8988T (cell line): ENCODE results near the gene KAT2A.
"Not testable (repeated sequence)": the region's sequence is repeated elsewhere in the genome, so short reads cannot be mapped to it uniquely, and the experiment has no call there.

Experiments used
- DNase-seq: peaks from one replicate; pipeline ENCODE4 v3.0.0; 2011

Gene KAT2A

DNA sequence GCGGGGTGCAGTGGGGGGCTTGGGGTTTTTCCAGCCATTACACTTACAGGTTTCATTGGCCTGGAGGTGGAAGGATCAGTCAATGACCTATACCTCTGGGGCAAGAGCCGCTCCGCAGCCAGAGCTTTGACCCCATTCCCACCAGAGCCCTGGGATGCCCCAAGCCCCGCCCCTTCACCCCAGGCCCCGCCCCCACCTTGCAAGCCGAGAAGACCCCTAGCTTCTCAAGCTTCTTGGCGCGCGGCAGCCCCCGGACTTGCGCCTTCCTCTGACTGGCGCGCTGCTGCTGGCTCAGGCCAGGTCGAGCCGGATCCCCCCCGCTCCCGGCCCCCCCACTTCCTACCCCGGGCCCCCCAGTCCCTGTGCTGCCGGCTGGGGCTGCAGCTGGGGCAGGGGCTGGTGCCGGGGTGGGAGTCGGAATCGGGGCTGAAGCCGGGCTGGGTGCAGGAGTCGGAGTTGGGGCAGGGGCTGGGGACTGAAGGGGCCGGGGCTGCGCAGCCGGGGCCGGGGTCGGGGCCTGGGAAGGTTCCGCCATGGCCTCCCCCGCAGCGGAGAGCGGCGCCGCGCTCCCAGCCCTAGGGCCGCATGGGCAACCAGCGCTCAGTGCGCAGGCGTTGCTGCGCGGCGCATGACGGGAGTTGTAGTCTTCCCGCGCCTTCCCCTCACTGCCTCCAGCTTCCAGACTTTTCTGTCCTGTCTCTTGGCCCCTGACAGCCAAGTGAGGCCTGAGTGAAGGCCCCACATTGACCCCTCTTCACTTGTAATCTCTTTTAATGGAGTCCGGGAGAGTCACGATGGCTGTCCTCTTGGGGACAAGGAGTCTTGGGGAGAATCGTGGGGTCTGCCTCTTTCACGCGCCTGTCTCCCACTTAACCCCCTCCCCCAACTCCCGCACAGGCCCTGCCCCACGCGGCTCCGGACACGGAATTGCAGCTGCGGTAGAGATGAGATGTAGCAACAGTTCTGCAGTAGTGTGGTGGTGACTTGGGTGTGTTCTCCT, at the start of gene KAT2A:
KAT2A (minus strand) TSS at position 598 of the 1,000 bp plus-strand sequence; CDS start at position 535, 63 bp downstream.
- peak; percentile 95 for DNase-seq

DNA sequence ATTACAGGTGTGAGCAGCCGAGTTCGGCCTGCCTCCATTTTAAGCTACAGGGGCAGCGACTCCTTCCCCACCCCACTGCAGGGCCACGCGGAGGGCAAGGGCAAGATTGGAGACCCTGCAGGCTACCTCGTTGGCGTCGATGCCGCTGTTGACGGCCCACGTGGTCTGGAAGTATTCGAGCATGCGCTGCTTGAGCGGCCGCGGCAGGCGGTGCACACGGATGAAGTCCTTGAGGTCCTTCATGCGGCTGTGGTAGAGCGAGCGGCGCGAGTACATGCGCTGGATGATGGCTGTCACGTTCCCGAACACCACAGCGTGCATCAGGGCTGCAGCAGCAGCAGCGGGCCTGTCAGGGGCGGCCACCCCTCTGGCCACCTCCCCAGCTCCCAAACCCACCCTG, 48.2 kb upstream of the KAT2A start:
- DNase-seq, result no peak

DNA sequence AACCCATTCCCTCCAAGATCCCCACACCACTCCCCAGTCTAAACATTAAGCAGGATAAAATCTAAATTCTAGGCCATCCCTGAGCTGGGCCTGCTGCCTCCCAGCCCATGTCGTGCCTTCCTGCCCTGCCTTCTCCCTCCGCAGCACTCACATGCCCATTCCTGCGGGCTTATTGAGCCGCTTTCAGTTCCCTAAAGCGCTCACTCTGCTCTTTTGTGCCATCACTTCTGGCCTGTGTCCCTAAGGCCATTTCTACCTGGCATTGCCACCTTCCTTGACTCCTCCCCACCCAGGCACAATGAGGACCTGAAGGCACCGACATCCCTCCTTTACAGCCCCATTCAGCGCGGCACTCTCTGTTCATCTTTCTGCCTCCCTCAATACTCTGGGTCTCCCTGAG, 46.6 kb upstream of the KAT2A start:
- DNase-seq, result no peak

DNA sequence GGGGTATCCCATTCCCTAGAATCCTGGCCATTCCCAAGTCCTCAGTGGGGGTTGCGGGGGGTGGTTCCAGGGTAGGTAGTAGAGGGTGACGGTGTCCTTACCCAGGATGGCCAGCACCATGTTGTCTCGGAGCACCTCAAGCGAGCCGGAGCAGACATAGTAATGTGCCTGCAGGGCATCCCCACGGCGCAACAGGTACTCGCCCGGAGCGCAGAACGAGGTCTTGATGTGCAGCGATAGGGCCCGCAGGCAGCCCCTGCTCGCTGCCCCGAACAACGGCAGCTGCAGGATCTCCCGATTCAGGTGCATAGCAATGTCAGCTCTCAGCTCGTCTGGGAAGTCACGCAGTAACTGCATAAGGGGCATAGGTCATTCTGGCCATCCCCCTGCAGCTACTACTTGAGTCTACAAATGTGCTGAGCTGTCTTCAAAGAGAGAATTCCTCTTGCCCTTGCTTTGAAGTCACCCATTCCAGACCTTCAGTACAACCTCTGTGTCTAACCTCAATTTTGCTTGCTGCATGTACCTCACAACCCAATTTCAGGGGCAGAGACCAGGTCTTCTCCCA, 45.1 kb upstream of the KAT2A start:
- DNase-seq, result no peak

DNA sequence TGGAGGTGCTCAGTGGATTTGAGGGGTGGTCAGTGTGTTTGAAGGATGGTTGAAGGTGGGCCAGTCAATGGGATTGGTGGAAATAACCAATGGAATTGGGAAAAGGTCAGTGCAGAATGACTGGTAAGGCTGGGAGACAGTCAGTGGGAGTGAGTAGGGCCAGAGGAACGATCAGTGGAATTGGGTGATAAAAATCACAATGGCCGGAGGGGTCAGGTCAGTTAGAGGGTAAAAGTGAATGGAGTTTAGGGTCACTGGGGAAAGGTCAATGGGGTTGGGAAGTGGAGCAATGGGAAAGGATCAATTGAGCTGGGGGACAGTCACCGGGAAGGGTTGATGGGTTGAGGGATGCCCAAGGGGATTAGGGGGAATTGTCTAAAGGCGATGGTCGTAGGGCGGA, 44.6 kb upstream of the KAT2A start:
- DNase-seq, result no peak

DNA sequence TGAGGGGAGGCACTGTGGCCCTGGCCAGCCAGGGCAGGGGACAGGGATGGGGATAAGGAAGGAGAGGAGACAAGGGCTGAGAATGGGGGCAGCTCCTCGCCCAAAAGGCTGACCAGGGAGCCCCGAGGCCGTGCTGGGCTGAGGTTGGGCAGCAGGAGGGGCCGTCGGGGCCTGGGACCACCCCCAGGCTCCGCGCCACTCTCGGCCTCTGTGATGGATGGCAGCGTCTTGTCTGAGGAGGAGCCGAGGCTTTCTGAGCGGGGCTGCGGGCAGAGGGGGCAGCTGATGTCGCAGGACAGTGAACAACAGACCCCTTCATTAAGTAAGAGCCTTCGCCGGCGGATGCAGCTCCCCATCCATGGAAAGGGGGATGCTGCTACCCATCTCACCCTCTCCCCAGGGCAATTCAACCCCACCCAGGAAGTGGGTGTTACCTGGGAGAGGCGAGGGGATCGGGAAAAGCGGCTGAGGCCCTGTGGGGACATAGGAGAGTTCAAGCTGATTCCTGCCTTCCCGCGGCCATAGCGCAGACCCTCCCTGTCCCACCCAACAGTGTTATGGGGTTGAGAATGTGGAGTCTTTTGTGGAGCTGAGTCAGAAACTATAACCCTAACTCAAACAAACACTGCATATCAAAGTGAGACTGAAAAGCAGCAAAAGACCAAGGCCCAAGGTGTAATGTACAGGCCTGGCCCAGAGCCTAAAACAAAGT, 42.7 kb upstream of the KAT2A start:
- no peak for DNase-seq

DNA sequence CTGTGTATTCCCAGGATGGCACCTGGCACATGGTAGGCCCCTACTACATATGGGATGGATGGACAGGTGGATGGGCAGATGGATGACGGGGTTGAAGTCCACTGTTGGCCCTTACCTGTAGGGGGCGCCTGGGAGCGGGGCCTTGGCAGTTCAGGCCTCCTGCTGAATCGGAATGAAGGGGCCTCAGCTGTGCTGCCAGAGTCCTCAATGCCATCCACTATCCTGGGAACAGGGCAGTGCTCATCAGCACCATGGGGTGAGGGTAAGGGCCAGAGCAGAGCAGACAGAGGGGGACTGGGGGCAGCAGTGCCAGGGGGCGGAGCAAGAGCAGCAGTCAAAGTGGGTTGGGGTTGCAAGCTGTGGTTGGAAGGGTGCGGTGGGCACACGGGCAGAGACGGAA, 41.9 kb upstream of the KAT2A start:
- DNase-seq, result no peak

DNA sequence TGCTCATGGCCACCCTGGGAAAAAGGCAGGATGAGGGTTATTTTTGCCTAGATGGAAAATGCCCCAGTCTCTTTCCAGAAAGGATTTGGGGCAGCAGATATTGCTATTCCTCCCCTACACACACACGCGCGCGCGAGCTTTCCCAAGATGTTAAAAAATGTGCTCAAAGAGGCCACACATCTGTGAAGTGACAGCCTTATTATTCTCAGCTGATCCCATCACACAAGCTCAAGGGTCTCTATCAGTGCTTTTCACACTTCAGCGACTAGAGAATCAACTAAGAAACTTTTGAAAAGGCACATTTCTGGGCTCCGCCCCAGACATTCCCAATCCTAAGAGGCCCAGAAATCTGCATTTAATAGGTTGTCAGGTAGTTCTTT, 39.4 kb upstream of the KAT2A start:
- no peak for DNase-seq

DNA sequence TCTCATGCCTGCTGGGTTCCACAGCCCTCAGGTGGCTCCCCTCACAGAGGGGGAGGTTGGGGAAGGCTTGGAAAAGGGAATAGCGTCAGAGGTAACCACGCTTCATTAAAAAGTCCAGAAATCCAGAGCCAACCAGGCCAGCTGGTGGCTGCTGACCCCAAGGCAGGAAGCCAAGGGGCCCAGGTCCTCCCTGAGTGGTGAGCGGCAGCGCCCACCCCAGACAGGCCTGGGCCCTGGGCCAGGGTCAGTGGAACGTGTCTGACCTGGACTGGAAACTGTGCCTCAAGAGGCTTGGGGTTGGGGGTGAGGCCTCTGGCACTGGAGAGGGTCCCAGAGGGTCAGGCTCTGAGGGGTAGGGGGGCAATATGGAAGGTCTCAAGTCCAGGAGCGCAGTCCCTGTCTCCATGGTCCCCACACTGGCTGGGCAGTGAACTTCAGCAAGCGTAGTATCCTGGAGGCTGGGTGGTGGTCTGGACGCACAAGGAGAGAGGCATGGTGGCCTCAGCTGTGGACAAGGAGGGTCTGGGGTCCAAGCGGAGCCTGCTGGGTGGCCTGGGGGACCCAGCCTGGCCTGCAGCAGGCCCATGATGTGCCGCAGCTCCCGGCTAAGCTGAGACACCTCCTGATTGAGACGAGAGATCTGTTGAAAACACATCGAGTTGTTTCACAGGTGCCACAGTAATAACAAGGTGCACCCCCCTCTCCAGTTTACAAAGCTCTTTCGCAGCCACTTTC, 38.8 kb upstream of the KAT2A start:
- DNase-seq, result no peak

DNA sequence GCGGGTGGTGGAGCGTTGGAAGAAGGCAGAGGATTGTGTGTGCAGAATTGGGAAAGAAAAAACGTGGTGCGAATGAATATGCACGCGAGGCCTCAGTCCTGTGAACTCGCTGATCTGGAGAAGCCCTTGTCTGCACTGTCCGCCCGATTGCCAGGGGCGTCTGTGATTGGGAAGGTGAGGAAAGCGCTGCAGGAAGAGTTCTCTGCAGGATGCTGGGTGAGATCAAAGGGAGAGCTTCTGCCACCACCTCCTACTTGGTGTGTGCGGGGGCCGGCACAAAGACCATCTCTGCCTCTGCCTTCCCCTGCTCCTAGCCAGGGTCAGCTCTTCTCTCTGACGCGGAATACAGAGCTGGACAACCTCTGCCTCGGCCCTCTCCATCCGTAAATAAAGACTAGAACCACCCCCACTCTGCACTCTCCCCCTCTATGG, 34.5 kb upstream of the KAT2A start:
- DNase-seq, result no peak

DNA sequence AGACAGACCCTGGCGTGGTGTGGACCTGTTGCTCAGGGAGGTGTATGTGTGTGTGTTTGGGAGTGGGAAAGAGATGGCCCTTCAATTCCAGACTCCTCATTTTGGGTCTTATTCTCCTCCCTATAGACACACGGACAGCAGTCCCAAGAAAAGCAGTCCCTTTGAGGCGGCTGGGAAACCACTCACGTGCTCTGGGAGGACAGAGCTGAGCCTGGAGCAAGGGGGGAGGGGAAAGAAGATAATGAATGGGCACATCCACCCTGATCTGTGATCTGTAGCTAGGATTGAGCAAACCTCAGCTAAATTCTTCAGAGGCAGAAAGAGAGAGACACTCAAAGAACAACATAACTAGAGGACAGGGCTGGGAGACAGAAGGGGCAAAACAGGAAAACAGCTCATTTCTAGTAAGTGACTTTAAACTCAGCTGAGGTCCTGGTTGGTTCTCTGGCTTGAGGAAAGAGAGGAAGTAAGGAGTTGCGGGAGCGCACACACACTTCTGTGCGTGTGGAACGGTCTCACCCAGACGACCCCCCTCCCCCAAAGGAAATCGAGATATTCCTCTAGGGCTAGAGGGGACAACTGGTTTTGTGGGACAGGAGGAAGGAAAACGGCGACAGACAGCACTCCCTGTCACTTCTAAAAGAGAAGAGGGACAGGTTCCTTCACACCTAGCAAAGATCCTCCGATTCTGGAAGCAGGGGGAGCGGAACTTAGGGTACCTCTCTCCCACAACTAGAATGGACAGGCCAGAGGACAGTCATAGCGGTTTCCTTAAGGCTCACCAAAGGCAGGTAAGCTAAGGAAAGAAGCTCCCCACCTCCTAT, 33.0 kb upstream of the KAT2A start:
- no peak for DNase-seq

DNA sequence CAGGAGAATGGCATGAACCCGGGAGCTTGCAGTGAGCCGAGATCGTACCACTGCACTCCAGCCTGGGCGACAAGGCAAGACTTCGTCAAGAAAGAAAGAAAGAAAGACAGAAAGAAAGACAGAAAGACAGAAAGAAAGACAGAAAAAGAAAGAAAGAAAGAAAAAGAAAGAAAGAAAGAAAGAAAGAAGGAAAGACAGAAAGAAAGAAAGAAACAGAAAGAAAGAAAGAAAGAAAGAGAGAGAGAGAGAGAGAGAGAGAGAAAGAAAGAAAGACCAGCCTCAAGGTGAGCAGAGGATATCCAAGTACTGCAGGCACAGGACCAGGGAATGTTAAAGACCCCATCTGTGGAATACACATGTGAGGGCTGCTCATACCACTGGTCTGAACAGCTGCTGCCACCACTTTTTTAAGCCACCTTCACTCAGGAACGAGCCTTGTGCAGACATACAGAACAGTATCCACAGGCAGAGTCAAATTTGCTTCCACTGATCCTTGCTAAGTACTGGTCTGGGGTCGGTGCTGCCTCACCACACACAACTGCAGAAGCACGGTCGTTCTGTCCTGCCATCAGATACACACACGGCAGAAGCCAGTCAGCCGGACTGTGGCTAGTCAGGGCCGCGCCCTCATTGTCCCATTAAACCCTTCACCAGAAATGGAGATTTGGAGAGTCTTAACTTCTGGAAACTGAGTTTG, 25.9 kb upstream of the KAT2A start:
- DNase-seq, result no peak

DNA sequence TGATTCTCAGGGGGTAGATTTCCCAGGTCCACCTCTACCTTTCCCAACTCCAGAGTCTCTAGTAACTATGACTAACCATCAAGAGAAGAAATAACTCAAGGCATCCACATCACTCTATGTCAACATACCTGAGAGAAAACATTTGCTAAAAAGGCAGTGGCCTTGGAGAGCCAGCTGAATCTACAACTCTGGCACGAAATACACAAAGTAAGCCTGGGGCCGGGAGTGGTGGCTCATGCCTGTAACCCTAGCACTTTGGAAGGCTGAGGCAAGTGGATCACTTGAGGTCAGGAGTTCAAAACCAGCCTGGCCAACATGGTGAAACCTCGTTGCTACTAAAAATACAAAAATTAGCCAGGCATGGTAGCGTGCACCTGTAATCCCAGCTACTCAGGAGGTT, 22.0 kb upstream of the KAT2A start:
- DNase-seq, result not testable (repeated sequence)

DNA sequence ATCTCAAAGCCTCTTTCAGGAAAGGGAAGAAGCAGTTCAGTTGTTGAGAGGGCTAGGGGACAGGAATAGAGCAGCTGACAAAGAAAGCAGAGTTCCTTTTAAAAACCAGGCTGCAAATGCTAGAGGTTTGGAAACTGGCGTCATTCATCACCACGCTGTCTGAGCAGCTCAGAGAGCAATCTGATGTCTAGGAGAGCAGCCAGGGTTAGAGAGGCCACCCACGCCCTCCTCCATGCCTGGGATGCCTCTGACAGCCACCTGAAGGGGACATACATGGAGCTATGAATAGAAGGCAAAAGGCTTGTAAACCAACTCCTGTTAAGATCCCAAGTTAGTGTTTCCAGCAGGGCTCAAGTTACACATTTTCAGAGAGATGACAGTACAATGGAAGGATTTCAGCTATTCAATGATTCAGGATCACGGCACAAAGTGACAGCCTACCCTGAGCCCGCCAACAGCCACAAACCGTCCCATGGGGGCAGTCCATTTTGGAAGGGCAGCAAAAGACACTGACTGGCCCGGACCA, 21.3 kb upstream of the KAT2A start:
- DNase-seq, result no peak

DNA sequence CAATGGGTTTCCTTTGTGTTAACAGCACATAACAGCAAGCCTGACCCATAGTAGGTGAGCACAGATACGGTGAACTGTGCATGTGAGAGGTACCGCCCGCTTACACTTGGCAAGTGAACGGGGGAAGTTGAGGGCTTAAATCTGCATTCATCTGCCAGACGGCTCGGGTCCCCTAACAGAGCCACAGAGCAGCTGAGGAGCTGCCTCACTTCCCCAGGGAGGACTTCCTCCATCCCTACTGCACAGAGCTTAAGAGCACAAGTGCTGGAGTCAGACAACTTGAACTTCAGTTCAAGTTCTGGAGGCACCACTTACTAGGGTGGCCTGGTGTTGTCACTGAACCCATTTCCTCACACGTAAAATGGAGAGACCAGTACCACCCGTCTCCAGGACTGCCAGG, 20.2 kb upstream of the KAT2A start:
- no peak for DNase-seq

DNA sequence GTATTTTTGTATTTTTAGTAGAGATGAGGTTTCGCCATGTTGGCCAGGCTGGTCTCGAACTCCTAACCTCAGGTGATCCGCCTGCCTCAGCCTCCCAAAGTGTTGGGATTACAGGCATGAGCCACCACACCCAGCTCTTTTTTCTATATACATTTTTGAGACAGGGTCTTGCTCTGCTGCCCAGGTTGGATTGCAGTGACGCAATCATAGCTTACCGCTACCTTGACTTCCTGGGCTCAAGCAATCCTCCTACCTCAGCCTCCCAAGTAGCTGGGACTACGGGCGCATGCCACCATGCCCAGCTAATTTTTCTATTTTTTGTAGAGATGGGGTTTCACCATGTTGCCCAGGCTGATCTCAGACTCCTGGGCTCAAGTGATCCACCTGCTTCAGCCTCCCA, 19.5 kb upstream of the KAT2A start:
- DNase-seq, result not testable (repeated sequence)

DNA sequence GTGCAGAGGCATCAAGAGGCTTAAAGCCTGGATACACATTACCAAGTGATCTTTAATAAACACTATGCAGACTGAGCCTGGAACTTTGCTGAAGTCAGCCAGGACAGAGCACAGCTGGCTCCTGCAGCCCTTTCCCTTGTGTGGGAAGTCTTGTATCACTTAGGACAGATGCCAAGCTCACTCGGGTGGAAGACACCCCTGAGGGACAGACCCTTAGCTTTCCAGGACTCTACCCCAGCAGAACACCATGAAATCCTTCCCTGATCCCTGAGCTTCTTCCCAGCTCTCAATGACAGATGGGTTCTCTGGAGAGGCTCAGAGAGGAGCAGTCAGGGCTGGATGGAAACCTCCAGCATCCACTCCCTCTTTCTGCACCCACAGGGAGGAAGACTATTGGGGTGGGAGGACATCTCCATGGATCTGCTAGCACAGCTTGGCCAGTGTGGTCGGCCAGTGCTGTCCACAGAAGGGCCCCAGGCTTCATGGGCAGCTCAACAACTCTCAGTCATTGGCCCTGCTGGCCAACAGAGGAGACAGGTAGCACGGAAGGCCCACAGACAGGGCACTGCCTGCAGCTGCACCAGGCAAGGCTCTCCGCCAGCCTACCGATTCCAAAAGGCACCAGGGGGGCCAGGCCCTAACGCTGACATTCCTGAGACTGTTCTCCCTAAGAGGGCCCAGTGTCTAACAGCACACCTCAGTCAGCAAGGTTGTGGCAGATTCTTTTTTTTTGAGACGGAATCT, 17.8 kb upstream of the KAT2A start:
- DNase-seq, result no peak

DNA sequence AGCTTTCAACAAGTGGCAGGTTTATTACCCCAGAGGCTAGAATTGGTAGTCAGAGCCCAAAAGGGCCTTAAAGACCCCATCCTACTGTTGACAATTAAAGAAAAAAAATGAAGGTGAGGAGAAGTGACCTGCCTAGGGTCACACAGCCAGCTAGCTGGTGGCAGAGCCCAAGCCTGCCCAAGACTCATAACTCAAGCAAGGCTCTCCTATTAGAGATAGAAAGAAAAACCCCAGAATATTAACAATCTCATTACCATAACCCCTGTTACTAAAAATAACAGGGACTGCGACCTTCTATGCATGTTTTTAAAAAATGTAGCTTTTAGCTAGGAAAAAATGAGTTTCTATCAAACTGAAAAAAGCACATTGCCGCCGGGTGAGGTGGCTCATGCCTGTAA, 15.5 kb upstream of the KAT2A start:
- no peak for DNase-seq

DNA sequence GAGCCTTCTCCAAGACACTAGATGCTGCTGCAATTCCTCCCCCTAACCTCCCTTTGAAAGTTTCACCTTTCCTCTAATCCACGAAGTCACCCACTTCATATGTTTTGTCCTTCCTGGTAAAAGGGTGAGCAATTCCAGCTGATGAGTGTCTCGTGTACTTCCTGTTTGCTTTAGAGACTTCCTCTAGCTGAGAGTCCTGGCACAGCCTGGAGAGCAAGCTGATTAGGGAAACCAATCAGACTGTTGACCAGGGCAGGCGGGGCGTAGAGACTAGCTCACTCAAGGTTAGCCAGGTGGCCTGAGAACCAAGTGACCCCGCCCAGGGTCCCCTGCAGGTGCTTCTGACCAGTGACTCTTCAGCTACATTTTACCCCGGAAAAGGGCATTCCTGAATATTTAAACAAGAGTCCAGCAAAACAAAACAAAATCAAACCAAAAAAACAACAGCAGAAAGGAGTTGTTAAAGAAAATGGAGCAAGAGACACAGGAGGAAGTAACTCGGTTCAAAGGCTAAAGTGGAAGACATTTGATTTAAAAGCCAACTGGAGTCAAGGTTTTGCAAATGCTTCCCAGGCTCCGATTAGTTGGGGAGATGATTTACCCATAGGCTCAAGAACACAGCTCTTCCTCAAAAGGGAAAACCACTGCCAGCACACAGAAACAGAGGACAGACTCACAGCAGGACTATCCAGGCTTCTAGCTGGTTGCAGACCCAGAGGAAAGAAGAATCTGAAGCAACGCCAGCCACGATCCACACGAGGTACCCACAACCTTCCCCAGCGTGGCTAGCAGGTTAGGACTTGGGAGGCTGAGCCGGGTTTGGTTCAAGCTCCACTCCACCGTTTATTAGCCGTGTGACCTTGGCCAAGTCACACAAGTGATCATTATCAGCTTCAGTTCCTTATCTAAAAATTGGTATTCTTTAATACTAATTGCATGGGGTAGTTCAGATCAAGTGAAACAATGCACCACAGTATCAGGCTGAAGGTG, 14.8 kb upstream of the KAT2A start:
- DNase-seq, result no peak
